ENCODE measurements around the gene LYRM4.
A peak's percentile ranks its signal among the peaks of the same experiment; 100 is the strongest.

LYRM4 gene

DNA sequence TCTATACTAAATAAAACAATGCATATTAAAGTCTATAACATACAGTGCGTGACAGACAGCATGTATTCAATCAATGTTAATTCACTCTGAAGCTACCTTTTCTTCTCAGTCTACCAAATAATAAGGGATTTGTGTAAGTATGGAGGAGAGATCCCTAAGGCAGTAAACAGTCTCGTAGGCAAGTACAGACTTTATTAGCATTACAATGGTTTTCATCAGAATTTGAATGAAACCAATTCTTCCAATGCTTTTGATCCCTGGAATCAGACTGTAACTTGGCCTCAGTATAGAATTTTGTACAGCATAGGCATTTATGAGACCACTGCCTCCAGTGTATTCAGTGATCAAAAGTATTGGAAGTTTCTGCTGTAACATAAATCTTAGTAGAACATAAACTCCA is 19.5 kb downstream of the LYRM4 start:
- FAIRE-seq, result no peak

DNA sequence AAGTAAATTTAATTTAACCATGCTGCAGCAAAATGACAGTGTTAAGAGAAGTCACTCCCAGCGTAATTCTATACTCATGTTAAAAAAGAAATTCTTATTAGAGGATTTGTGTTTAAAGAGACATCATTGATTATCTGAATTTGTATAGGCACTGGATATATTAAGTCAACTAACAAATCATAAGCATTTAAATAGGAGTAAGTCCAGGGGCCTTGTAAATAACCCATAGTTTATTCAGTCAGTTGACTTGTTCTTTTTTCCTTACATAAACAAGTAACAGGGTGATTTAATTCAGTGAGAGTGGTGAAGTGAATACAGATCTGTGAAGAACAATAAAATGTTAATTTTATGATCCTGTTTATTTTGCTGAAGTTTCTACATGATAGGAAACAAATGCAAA is 22.4 kb downstream of the LYRM4 start:
- no peak for FAIRE-seq

- no peak for FAIRE-seq
These were observed 22.9 kb downstream of the LYRM4 start for GRCh38 chr6:5237805-5238204.

DNA sequence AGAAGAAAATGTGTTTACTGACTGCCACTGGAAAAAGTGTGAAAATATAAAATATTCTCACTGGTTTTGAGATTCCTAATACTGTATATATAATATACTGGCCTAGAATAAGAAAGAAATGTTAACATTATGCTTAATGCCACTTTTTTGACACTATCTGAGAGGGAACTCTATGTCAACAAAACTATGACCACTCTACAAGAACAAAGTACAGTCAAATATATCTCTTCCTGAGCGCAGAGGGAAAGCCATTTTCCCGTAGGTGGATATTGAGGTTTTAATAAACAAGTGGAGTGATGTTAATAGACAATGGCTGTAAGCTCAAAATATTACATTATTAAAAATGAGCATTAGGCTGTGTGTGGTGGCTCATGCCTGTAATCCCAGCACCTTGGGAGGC is 24.9 kb downstream of the LYRM4 start:
- FAIRE-seq, result no peak

- FAIRE-seq, result no peak
These were observed 25.9 kb downstream of the LYRM4 start for GRCh38 chr6:5234874-5235273.

- no peak for FAIRE-seq
These were observed 29.5 kb downstream of the LYRM4 start for GRCh38 chr6:5231289-5231688.

DNA sequence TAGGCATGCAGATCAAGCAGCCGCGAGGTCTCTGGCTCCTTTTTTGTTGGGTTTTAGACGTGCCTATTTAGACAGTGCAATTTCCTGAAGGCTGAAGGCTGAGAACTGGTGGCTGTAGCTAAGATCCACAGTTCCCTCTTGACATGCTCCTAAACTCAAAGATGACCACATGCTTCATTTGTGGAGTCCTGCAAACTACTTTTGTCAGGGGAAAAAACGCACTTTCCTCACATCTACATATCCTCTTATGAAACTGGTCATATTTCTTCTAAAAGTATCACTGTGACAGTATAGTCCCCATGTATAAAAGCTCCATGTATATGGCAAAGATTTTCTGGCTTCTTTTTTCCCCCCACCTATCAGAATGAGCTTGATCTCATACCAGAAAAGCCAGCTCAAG is 30.7 kb downstream of the LYRM4 start:
- no peak for FAIRE-seq

GRCh38 chr6:5229356-5229755 is 31.4 kb downstream of the LYRM4 start:
- FAIRE-seq, result no peak

DNA sequence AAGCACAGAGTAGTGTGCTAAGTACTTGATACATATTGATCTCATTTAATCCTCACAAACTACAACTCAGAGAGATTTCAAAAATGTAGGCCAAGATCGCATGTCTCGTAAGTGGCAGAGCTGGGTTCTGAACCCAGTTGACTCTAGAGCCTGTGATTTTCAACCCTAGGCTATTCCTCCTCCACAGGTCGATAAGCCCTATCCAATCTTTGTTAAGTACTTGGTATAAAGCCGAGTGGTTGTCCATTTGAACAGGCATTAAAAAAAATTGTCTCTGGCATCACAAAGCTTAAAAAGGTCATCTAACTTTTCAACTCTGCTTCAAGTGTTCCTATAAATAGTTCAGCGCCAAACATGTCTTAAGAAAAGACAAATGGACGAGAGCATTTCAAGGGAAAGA is 37.4 kb downstream of the LYRM4 start:
- no peak for FAIRE-seq

DNA sequence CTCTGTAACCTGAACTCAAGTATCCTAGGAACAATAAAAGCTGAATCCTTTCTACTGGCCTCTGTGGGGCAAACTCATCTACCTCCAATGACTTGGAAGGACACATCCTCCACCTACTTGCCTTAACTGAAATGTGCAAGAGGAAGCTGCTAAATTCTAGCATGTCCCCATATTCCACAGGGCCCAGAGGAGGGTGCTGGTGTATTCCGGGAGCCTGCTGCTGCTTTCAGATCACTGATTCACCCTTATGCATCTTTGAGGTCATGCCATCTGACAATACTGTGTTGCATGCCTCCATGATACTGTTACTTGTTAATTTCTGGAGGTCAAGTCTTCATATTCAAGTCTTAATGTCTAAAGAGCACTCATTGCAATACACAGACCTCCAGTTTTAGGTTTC is 40.3 kb downstream of the LYRM4 start:
- FAIRE-seq, result no peak

DNA sequence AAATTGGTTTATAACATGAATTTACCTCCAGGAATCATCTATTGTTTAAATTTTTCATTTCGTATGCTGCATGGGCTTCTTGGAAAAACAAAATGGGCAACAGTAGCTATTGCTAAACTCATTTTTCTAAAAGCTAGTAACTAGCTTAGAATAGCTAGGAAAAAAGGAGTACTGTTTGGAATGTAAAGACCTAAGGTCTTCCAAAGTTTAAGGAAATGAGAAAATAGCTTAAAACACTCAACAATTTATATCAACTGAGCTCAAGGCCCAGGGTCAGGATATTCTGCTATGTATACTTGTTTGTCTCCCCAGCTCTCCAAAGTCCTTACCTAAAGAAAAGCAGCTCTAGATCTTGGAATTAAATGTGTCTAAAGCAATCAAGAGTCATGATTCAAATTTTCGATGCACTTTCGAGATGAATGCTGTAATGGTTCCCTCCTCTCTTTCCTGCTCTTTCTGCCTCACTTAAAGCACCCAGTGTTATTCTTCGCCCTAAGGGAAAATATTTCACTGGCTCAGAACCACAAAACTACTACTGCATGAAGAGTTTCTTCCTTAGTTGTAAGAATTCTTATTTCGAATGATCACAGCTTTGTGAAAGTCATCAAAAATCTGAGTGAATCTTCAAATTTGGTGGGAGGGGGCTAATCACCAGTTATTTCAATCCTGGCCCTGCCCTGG is 41.6 kb downstream of the LYRM4 start:
- no peak for FAIRE-seq

DNA sequence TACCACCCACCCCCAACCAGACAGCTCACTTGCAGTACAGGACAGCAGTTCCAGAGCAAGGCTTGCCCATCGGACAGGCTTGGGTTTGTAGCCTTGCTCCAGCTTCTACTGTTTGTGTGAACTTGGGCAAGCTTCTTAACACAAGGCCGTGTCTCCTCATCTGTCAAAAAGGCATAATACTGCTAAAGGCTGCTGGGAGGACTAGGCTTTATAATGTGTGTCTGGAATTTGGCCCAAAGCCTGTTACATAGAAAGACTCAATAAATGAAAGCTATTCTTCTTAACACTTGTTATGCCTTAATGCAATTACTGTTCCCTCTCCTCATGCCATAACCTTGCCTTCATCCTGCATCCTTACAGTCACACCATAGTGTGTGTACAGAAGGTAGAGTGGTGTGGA is 43.4 kb downstream of the LYRM4 start:
- no peak for FAIRE-seq

DNA sequence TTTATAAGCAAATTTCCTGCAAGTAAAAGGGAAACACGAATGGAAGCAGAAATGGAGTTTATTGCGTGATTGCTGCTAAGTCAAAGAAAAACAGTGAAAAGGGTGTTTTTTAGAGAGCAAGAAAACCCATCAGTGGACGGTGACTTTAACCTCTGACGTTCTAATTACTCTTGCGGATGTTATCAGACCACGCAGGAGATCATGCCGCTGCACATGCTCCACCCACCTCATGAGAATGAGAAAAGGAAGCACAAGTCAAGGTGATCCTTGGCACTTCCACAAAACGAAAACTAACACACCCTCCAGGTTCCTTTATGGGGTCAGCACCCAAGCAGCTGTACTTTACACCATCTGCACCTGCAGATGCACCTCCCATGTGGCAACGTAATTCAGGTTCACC is 45.0 kb downstream of the LYRM4 start:
- FAIRE-seq, result no peak

DNA sequence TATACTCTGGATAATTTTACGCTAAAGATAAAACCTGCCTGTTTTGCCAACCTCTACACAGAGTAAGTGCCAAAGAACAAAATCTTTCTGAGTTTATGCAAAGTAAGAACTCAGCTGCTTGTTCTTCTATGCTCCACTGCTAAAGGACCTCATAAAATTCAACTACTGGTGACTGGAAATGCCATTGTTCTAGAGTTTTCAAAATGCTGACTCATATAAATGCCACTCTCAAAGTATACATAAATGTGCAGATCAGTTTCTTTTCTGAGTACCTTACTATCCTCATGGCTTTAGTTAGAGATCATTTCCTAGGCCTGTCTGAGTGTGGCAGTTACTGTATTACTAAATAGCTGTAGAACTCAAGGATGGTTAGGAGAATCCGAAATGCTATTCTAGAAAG is 45.6 kb downstream of the LYRM4 start:
- no peak for FAIRE-seq

DNA sequence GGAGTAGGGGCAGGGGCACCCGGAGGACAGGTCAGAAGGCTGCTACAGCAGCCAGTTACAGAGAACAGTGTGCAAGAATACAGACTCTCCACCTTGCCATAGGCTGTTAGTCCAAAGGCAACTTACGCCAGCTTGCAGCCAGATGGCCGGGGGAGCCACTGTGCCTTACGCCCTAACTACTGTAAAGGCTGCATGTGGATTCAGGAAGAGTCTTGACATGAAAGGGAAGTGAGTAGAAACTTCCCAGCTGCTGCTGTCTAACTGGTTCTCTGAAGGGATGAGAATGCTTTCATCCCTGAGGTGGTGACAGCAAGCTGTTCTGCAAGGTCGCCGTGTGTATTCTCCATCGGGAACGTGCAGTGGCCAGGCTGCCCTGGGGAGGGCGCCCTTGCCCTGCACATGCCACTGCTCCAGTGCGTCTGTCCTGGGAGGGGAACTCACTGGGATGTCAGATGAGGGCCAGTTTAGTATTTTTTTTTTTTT is 46.1 kb downstream of the LYRM4 start:
- peak; percentile 70 for FAIRE-seq

DNA sequence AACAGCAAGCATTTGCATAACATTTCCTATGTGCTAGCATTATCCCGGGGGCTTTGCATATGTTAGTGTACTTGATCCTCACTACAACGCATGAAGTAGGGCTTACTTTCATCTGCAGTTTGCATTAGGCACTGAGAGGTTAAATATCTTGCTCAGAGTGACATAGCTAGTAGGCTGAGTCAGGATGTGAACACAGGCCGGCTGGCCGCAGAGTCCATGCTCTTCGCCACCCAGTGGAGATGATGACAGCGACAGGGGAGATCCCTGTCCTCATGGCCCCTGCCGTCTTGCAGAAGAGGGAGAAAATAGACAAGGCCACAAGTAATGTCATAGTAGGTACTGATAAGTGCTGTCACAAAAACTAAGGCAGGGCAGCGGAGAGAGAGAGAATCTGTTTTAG is 46.9 kb downstream of the LYRM4 start:
- FAIRE-seq, result no peak

GRCh38 chr6:5211492-5211891 is 49.3 kb downstream of the LYRM4 start:
- no peak for FAIRE-seq

DNA sequence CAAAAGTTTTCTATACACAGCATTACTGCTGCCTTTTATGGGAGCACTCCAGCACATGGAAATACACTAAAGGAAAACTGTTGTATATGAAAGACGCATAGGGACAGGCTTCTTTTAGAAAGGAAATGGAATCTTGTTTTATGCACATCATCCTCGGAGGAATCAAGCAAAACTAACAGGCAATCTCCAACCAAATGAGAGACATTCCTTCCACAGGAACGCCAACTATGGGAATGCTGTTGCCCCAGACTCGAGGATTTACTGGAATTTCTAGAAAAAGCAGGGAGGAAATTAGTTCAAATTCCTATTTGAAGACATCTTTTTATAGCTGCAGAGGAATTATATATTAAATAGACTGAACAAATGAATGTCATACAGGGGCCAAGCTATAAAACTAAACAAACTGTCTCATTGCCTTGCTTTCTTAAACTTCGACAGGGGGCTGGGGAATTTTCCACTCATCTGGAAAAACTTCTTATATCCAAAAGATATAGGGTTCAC is 52.2 kb downstream of the LYRM4 start:
- no peak for FAIRE-seq

DNA sequence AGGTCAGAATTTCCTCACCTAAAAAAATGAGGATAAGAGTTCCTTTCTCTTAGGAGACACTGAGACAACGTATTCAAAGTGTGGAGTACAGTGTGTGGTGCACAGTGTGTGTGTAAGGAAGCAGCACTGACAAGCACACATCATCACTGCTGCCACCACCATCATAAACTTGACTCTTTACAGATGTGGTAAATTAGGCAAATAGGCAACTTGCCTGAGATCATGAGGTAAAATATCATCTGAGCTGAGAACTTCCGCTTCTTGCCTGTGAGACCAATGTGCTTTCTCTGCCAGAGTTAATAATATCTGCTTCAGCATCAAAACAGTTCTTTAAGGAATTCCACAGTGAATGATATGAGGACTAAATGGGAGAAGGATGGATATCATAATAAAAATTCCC is 52.7 kb downstream of the LYRM4 start:
- no peak for FAIRE-seq

GRCh38 chr6:5206920-5207561 is 53.7 kb downstream of the LYRM4 start:
- FAIRE-seq, result no peak

DNA sequence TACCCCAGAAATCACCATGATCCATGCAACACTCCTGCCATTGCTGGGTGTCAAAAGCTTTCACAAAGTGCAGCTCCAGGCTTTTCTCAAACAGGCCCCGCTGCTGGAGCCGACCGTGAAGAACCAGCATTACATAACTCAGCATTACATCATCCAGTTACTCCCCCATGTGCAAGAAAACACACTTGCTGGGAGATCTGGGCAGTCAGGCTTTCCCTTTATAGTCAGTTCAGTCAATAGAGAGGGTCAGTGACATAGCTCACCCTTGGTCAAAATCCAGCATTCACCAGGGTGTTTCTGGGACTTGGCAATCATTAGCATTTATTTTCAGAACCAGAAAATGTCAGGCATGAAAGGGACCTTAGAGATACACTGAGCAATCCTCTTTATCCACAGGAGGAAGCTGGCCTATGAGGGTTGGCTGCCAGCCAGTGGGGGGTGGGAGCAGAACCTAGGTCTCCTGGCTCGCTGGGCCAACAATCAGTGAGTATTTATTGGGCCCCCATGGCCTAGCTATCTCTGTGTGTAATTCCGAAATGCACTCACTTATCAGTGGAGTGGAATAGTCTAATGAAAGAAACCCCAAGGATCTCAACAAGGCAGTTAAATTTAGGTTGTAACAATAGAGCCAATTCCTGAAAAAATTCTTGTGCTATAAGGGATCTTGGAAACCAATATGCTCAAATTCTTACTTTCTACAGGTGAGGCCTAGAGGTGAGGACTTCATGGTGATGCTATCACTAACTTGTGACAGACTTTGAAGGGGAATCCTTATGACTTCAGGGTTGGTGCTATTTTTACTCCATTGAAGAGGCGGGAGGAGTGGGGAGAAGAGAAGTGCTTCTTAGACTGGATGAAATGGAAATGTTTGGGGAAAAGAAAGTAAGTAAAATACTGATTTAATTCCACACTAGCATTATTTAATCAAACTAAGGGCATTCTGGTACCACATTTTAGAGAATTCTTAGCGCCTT is 54.6 kb downstream of the LYRM4 start:
- FAIRE-seq, result peak; percentile 51

DNA sequence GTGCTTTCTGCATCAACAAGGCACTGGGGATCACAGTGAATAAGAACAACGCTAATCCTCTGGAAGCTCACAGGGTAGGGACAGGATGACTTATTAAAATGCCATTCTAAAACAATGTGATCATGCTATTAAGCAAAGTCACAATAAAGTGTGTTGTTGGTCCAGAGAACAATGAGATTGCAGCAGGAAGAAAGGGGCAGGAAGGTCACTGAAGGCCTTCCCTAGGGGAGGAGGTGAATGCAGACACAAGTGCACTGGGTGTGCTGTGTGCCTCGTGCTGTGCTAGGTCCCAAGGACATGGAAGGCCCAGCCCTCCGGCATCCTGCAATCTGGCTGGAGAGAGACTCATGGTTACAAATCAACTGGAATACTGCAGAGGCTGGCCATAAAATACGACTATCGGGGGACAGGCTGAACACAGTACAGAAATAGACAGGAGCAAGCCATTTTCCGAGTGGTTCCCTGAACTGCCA is 55.7 kb downstream of the LYRM4 start:
- no peak for FAIRE-seq

DNA sequence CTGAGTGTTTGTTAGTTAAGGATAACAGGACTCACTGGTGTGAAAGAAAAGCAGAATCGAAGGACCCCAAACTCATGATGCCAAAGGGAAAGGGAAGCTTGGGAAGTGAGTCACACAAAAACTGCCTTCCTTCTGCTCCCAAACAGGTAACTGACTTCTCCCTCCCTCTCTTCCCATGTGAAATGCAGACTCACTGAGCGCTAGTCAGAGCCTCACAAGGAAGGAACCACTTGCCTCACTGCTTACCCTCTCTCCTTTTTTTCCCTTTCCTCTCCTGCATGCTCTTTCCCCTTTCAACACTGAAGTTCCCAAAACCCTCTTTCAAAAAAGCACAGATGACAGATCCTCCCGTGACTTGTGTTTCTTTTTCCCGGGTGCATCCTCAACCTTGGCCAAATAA is 56.4 kb downstream of the LYRM4 start:
- no peak for FAIRE-seq

All from endometrium (tissue), 2 donors.